GM18858 (cell line): Measurements from ENCODE around the gene CLN5.
"Not testable (repeated sequence)": the region's sequence is repeated elsewhere in the genome, so short reads cannot be mapped to it uniquely, and the experiment has no call there.

Source experiments
- ATAC-seq: cut with Tn5 transposase; IDR thresholded peaks from one replicate; pipeline ENCODE4 v1.9.1; 2021; ENCODE audit not compliant: unreplicated experiment

Gene CLN5

DNA sequence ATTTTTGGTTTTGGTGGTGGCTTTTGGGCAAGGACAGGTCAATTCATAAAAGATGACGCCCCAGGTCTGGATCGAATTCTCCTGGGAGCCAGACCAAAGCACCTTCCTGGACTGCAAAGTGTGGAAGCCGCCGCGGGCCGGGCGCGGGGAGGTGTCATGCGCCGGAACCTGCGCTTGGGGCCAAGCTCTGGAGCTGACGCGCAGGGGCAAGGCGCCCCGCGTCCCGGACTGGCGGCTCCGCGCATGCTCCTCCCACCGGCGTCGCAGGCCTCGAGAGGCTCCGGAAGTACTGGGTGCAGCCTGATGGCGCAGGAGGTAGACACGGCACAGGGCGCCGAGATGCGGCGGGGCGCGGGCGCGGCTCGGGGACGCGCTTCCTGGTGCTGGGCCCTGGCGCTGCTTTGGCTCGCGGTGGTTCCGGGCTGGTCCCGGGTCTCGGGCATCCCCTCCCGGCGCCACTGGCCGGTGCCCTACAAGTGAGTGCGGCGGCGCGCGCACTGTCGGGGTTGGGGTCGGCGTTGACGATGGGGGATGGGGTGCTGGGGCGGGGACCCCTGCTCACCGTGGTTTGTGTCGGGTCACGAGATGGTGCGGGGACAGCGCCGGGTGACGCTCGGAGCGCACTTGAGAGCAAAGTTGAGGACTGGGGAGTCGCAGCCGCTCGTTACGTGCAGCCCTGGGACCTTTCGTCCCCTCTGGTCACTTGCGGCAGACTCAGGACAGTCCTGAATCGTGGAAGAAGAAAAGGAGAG, at the start of gene CLN5:
Gene CLN5 (plus strand): TSS at position 286 of the 752 bp plus-strand sequence. CDS start 18 bp downstream, at position 304.
- ATAC-seq = peak; percentile 94

DNA sequence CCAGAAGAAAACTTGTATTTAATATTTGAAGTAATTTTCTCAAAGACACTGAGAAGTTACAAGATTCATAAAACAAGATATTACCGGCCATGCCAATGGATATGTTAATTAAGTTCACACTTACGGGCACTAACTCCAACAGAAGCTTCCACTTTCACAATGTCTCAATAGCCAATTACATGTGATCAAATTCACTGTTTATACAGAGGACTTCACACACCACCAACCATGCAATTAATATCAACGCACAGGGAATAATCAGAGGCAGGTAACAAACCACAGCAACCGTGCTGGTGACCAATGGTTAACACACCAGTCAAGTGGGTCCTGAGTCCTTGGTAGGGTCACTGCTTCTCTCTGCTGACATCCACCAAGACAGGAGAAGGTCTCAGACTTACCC, 49.5 kb upstream of the CLN5 start:
- ATAC-seq = peak; percentile 59

DNA sequence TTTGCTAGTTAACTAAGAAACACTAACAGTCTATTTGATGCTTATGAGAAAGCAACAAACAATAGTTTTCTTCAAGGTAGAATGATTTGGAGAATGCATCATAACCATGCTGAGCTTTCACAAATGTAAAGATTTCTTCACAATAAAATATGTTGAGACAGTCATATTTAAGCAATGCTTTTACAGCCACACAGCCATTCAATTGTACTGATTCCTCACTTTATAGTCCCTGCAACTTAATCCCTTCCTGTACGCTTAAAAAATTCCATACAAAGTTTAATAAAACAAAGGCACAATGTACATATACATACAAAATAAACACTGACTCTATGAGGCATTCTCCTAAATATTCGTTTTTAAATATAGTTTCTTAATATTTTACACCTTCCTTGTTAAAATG, 48.2 kb upstream of the CLN5 start:
- no peak for ATAC-seq

DNA sequence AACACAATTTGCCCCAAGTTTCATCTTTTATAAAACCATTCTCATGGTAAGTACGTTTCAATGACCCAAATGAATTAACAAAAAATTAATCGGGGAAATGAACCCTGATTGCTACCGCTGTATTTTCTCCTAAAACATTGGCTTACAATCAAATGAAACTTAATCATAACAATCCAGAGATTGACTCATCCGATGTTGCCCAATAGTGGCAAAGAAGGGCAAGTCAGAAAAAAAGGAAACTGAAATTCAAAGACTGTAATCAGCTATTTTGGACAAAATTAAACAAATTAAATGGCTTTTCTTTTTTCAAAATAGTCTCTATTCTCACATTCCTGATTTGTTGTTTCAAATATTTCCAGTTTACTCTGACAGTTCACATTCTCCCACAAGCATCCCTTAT, 47.4 kb upstream of the CLN5 start:
- ATAC-seq = no peak

DNA sequence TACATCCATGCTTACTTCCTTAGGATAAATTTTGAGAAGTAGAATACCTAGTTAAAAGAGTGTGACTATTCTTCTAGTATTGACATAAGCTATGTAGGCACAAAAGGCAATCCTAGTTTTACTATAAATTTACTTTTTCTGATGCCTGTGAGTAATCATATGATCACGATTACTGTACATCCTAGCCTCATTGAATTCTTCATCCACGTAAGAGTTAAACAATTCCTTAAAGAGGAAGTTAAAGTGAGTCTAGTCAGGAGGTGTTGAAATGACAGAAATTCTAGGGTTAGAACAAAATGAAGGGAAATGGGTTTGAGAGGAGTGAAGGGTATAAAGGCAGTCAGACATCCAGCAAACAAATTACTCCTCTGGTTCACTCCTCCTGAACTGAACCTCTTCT, 43.7 kb upstream of the CLN5 start, which contains the start of gene ACOD1:
Gene ACOD1 (plus strand): TSS at position 363 of the 400 bp plus-strand sequence. CDS start 48 bp downstream, outside the sequence.
- ATAC-seq = no peak

DNA sequence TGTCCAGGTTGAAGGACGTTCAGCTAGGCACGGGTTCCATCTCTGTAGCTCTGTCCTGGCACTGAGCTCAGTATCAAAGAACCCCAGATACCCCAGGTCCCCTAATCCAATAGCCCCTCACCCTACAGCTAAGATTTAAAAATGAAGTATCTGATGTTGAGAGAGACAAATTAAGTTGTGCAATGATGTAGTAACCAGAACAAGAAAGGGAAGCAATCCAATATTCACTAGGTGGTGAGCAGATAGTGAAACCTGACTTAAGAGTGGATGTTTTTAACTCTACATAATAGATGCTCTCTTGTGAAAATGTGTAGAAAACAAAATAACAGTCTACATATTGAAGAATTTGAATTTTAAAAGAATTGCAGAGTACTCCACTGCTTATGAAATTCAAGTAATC, 41.8 kb upstream of the CLN5 start:
- ATAC-seq = no peak

DNA sequence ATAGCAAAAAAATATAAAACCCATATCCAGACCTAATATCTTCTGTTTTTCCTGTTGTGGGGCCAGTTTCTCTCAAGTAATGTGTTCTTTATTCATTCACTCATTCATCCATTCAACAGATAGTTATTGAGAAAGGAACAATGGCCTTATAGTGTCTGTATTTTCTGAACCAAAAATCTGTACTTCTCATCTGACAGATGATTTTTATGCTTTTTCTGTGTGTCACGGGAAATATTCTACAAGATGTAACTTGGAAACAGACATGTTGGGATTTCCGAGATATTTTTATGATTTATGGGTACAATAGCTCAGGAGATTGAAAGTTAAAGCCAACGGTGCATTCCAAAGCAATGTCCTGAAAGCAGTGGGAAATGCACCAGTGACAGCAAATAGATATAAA, 37.9 kb upstream of the CLN5 start:
- ATAC-seq = no peak

DNA sequence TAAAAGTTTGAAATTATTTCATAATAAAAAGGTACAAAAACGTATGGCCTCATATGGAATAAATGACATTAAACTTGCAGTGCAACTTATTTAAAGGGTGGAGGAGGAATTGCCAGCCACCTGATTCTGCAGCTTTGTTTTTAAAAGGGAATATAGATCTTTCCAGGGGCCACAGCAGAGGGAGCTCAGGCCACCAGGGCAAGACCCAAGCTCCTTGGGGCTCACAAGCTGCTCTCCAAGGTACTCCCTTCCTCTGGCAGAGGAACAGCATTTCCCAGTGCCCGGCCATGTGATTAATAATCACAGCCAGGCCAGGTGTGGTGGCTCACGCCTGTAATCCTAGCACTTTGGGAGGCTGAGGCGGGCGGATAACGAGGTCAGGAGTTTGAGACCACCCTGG, 37.3 kb upstream of the CLN5 start:
- no peak for ATAC-seq

DNA sequence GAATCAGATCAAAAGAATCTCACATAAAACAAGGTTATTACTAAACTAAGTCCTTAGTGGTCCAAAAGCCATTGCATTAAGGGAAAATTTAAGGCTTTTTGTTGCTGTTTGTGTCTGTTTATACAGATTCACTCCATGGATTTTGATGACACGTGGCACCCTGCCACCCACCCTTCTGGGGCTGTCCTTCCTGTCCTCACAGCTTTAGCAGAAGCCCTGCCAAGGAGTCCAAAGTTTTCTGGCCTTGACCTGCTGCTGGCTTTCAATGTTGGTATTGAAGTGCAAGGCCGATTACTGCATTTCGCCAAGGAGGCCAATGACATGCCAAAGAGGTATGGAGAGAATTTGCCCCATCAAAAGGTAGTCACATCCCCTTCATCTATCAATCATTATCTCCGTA, 36.7 kb upstream of the CLN5 start:
- no peak for ATAC-seq

DNA sequence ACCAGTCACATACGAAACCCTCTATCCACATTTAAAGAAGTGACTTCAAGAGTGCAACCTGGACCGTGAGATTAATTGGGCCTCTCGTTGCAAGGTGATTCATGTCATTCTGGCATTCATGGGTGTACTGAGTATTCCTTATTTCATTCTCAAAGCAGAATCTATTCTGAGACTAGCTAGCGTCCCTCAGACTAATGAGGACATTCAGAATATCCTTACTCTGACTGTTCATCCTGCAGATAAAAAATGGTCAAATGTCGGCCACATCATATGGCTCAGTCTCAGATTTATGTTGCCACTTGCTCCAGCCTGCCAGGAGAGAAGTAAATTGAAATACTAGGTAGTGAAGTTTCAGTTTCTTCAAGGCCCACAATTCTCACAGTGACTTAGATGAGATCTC, 36.2 kb upstream of the CLN5 start:
- ATAC-seq = no peak

DNA sequence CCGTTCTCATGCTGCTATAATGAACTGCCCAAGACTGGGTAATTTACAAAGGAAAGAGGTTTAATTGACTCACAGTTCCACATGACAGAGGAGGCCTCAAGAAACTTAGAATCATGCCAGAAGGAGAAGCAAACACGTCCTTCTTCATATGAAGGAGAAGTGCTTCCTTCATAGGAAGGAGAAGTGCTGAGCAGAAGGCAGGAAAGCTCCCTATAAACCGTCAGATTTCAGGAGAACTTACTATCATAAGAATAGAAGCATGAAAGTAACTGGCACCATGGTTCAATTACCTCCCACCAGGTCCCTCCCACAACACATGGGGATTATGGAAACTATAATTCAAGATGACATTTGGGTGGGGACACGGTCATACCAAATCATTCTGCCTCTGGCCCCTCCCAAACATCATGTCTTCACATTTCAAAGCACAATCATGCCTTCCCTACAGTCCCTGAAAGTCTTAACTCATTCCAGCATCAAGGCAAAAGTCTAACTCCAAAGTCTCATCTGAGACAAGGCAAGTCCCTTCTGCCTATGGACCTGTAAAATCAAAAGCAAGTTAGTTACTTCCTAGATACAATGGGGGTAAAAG, 32.9 kb upstream of the CLN5 start:
- ATAC-seq = no peak

DNA sequence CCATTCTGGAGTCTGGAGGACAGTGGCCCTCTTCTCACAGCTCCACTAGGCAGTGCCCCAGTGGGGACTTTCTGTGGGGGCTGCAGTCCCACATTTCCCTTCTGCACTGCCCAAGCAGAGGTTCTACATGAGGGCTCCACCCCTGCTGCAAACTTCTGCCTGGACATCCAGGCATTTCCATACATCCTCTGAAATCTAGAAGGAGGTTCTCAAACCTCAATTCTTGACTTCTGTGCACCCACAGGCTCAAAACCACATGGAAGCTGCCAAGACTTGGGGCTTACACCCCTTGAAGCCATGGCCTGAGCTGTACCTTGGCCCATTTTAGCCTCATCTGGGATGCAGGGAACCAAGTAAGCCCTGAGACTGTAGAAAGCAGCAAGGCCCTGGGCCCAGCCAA, 32.1 kb upstream of the CLN5 start:
- ATAC-seq = not testable (repeated sequence)

DNA sequence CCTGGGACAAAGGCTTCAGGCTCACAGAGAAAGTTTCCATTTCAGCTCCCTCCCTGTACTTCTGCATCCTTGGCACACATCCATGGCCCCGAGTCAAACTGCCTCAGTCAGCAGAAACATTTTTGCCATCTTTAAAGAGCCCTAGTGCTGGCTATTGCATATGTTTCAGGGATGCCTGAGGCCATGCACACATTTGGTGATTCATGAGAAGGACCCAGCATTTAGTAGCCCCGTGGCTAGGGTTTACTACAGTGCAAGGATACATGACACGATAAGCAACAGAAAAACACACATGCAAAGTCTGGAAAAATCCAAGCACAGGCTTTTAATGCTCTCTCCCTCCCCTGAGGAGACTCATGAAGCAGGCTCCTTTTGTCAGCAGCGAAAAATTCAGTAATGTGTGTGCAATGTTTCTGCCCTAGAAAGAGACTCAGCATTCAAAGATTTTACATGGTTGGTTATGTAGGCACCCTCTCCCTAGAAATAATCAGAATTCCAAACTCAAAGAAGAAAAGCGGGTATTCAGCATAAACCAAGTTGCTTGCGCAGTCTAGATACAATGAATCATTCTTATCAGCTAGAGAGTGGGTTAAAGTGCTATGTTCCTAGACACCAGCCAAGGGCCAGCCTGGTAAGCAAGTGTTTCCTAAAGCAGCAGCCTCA, 26.0 kb upstream of the CLN5 start:
- no peak for ATAC-seq

DNA sequence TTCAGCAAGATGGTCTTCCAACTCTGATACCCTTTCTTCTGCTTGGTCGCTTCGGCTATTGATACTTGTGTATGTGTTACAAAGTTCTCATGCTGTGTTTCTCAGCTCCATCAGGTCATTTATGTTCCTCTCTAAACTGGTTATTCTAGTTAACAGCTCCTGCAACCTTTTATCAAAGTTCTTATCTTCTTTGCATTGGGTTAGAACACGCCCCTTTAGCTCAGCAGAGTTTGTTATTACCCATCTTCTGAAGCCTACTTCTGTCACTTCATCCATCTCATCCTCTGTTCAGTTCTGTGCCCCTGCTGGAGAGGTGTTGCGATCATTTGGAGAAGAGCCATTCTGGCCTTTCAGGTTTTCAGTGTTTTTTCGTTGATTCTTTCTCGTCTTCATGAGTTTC, 24.9 kb upstream of the CLN5 start:
- ATAC-seq = no peak

DNA sequence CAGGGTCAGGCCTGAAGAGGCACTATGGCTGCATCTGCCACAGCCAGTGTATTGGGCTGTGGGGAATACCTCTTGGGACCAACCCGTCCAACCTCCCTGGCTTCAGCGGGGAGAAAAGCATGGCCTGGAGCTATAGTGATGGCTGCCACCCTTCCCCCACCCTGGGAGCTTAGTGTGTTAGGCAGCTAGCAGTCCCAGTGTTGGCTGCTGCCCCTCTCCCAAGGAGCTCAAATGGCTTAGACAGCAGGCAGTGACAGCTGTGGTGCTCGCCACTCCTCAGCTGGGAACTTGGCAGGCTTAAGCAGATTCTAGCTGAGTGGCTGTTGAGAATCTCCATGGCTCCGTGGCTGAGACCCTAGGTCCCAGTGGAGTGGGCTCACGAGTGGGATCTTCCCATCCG, 23.8 kb upstream of the CLN5 start:
- no peak for ATAC-seq

DNA sequence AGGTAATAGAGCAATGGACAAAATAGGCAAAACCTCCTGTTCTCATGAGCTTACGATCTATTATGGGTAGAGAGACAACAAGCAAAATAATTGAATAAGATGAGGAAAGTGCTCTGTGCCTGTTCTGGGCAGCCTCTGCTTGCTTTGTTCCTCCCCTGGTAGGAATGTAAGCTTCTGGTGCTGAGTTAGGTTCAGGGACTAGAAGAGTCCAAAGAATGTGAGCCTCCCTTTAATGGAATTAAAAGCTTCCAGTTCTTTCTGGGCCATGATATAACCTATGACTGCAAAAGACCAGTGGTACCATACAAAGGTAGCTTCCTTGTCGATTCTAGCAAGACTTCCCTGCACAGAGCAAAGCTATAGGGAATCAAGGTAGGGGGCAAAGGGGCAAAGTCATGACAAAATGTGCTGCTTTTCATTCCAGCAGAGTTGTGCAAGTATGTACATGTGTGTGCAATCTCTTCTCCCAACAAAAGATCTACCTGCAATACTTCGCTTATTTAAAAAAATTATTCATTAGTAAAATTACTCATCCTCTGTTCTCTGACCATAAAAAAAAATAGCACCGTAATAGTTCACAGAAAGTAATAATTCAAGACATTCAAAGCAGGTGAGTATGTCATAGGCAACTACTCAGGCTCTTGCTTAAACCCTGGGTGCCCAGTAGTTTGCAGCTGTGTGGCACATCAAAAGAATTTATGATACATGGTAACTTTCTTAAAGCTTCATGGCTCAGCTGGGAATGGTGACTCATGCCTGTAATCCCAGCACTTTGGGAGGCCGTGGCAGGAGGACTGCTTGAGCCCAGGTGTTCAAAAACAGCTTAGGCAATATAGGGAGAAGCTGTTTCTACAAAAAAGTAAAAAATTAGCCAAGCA, 22.2 kb upstream of the CLN5 start:
- no peak for ATAC-seq

DNA sequence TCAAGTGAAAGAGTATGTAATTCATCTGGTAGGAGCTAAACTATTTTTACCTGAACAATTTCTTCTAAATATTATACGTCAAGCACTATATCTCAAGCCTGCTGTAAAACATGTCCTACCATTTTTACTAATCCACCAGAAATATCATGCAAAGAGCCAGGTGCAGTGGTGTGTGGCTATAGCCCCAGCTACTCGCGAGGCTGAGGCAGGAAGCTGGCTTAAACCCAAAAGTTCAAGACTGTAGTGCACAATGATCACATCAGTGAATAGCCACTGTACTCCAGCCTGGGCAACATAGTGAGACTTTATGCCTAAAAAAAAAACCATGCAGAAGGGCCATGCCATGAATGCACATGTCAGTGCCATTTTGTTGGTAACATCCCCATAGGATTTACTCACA, 20.7 kb upstream of the CLN5 start:
- peak; percentile 80 for ATAC-seq

DNA sequence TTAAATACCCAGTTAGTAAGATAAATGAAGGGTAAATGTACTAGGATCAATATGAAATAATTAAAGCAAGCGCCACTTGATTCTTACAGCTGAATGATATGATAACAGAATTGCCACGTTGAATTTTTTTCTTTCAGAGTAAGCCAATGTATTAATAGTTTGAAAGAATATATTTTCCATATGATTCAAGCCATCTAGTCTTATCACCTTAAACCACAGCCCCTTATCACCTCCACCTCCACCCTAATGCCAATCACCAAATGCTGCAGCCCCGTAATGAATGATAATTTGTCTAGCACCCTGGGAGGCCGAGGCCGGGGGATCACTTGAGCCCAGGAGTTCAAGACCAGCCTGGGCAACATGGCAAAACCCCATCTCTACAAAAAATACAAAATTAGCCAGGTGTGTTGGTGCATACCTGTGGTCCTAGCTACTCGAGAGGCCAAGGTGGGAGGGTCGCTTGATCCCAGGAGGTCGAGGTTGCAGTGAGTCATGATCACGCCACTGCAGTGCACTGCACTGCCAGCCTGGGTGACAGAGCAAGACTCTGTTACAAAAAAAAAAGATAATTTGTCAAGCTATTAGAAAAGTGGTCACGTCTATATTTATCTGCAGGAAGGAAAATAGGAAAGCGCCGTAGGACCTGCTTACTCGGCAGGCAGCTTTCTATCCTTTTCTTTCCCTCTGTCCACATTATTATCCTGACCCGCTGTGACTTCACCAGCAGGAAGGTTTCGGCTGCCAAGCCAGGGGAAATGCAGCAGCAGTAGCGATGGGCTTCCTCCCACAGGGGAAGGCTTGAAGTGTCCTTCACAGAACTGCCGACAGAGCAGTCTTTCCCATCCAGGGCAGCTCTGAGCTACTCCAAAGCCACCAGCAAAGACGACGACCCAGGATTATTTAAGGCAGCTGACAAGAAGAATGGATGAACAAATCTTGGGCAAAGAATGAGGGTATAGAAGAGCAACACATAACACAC, 19.7 kb upstream of the CLN5 start:
- ATAC-seq = no peak

DNA sequence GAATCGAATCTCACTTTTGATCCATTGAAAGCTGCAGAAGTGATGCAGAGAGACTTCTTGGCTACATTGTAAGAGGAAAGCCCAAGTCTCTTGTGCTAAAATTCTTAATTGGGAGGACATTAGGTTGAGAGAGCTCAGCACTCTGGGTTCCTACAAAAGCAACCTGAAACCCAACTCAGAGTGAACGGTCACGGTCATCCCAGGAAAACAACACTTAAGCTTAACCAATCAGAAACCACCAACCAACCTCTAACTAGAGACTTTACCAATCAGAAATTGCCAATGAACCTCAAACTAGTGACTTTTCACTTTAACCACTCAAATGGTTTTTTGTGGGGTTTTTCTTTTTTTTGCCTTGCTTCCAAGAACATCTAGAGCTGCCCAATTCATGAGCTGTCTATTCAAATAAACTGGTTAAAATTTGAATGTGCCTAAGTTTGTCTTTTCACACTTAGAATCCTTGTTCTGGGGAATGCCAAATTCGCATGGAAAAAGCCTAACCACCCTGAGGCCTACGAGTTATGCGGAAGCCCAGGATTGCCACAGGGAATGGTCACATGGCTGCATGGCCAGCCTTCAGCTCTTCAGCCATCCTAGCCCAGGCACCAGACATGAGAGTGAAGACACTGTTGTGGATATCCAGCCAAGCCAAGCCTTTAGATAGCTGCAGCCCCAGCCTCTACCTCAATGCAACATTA, 17.8 kb upstream of the CLN5 start:
- no peak for ATAC-seq

DNA sequence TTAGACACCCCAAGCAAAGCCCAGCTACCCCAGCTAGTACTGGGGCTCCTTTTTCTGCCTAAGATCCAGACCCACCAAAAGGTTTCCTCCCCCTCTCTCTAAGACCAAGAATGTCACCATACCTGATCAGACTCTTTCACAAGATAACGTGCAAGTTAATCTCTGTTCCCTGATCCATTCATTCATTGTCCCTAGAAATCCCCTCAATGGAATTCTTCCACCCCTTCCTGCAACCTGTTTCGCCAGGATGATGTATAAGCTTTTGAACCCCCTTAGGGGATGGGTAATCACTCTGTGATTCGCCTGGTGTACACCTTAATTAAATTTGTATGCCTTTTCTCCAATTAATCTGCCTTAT, 17.3 kb upstream of the CLN5 start:
- no peak for ATAC-seq
